Transverse colon (tissue), 3 donors: ENCODE results near the gene FAM89B.

Experiments used
- CTCF ChIP-seq, 5 experiments: fragments of 200-600 bp in 3 of 5; fragments of 450-650 bp in 2 of 5; sonication (generic) in 3 of 5; IDR thresholded peaks; 1 replicate in 2 of 5; 2 replicates in 3 of 5; pipeline ENCODE4 v1.5.1; 2016 to 2017; ENCODE audit warnings: antibody characterized with exemption in 5 of 5, inconsistent platforms in 3 of 5, mild to moderate bottlenecking in 2 of 5, moderate library complexity in 1 of 5
- EP300 ChIP-seq: sonication (generic); formaldehyde crosslinking; IDR thresholded peaks from one replicate; pipeline ENCODE4 v1.6.1; 2017; ENCODE audit warnings: antibody characterized with exemption, low read depth

GRCh38 chr11:65611028-65611757, 38.9 kb downstream of the FAM89B start:
- TF ChIP-seq EP300, result no peak
- no peak for TF ChIP-seq CTCF (IDR thresholded peaks at IDR 0.05)
